GM18520 (cell line): Measurements from ENCODE around the gene ALG3.
"Not testable (repeated sequence)": the region's sequence is repeated elsewhere in the genome, so short reads cannot be mapped to it uniquely, and the experiment has no call there.

Source experiments
- ATAC-seq: cut with Tn5 transposase; IDR thresholded peaks from one replicate; pipeline ENCODE4 v1.9.1; 2021; ENCODE audit not compliant: unreplicated experiment

Gene ALG3

GRCh38 chr3:184248454-184249411 is at the start of gene ALG3:
Gene ALG3 (minus strand): TSS chr3:184248962. CDS start chr3:184248940, 22 bp downstream.
- ATAC-seq, result peak; percentile 41

- no peak for ATAC-seq
Measured at GRCh38 chr3:184296616-184297015, 47.9 kb upstream of the ALG3 start.

GRCh38 chr3:184295771-184296170 is 47.0 kb upstream of the ALG3 start:
- ATAC-seq, result no peak

- ATAC-seq, result no peak
Measured at GRCh38 chr3:184291738-184292445, 43.1 kb upstream of the ALG3 start.

GRCh38 chr3:184291044-184291737 is 42.4 kb upstream of the ALG3 start:
- no peak for ATAC-seq

GRCh38 chr3:184290331-184290730 is 41.6 kb upstream of the ALG3 start:
- no peak for ATAC-seq

- no peak for ATAC-seq
Measured at GRCh38 chr3:184289426-184289938, 40.7 kb upstream of the ALG3 start.

- ATAC-seq, result no peak
Measured at GRCh38 chr3:184284696-184285095, 35.9 kb upstream of the ALG3 start.

GRCh38 chr3:184283681-184284080 is 34.9 kb upstream of the ALG3 start:
- no peak for ATAC-seq

GRCh38 chr3:184282941-184283340 is 34.2 kb upstream of the ALG3 start:
- no peak for ATAC-seq

- no peak for ATAC-seq
Measured at GRCh38 chr3:184277366-184277765, 28.6 kb upstream of the ALG3 start.

- no peak for ATAC-seq
Measured at GRCh38 chr3:184275961-184276910, 27.5 kb upstream of the ALG3 start, which contains the start of gene ECE2. Gene ECE2 (plus strand): TSS chr3:184276022. CDS start chr3:184276154, 132 bp downstream.

GRCh38 chr3:184275381-184275701 is 26.6 kb upstream of the ALG3 start:
- no peak for ATAC-seq

- no peak for ATAC-seq
Measured at GRCh38 chr3:184272269-184272668, 23.5 kb upstream of the ALG3 start.

- ATAC-seq, result not testable (repeated sequence)
Measured at GRCh38 chr3:184267249-184267648, 18.5 kb upstream of the ALG3 start.

GRCh38 chr3:184262764-184263179 is 14.0 kb upstream of the ALG3 start:
- ATAC-seq, result no peak

GRCh38 chr3:184261854-184262763 is 13.3 kb upstream of the ALG3 start:
- no peak for ATAC-seq

GRCh38 chr3:184261270-184261853 is 12.6 kb upstream of the ALG3 start, which contains the start of gene CAMK2N2:
Gene CAMK2N2 (minus strand): TSS chr3:184261553. CDS start chr3:184261285, 268 bp downstream.
- ATAC-seq, result no peak
